Activated gamma-delta T cell (primary cell): ENCODE results near the gene SHCBP1L.
"Not testable (repeated sequence)": the region's sequence is repeated elsewhere in the genome, so short reads cannot be mapped to it uniquely, and the experiment has no call there.

Experiments used
- DNase-seq: peaks from one replicate; lab custom pipeline; 2025; lab: John Stamatoyannopoulos, UW

SHCBP1L gene

GRCh38 chr1:182965096-182965495 lies 12.1 kb upstream of the SHCBP1L start:
- no peak for DNase-seq

GRCh38 chr1:182962554-182963115 lies 9.7 kb upstream of the SHCBP1L start:
- DNase-seq = no peak

- no peak for DNase-seq
These were observed 7.1 kb upstream of the SHCBP1L start for GRCh38 chr1:182960046-182960445.

DNA sequence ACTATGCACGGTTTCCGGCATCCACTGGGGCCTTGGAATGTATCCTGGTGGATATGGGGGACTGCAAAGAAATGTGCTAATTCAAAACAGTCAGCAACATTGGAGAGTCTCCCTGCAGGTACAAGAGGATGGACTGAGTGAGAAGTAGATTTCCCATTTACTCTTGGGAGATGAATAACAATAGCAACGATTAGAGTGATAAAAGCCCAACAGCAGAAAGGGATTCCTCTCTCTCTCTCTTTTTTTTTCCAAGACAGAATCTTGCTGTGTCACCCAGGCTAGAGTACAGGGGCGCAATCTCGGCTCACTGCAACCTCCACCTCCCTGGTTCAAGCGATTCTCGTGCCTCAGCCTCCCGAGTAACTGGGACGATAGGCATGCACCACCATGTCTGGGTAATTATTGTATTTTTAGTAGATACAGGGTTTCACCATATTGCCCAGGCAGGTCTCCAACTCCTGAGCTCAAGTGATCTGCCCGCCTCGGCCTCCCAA lies 5.0 kb upstream of the SHCBP1L start:
- no peak for DNase-seq

DNA sequence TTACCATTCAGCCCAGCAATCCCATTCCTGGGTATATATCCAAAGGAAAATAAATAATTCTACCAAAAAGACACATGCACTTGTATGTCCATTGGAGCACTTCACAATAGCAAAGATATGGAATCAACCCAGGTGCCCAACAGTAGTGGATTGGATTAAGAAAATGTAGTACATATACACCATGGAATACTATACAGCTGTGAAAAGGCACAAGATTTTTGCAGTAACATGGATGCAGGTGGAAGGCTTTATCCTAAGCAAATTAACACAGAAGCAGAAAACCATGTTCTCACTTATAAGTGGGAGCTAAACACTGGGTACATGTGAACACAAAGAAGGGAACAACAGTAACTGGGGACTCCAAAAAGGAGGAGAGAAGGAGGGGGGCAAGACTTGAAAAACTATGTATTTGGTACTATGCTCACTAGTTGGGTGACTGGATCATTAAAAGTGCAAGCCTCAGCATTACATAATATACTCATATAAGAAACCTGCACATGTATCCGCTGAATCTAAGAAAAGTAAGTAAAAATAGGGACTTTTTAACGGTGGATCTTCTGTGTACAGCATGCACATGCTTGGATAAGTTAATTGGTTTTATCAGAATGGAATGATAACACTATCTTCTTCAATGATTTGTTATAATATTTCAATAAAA lies 3.9 kb upstream of the SHCBP1L start:
- no peak for DNase-seq

- no peak for DNase-seq
These were observed 2.9 kb upstream of the SHCBP1L start for GRCh38 chr1:182955596-182956588.

DNA sequence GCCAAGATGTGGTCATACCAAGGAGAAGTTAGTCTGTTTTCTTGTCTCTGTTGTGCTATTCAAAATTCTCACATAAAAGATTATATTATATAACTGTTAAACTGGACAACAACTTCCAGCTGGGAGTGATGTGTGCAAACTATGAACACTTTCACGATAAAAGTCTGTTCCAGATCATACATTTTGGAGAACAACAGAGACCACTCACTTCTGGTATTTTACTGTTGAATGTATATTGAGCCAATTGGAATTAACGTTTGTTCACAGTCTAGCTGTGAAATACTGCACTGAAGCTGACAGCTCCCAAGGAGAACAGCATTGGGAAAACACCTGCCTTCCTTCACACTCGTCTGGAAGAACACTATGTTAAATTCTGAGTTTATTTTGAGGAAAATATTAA lies 860 bp upstream of the SHCBP1L start:
- no peak for DNase-seq

GRCh38 chr1:182943336-182943735 lies 9.6 kb downstream of the SHCBP1L start:
- not testable (repeated sequence) for DNase-seq

DNA sequence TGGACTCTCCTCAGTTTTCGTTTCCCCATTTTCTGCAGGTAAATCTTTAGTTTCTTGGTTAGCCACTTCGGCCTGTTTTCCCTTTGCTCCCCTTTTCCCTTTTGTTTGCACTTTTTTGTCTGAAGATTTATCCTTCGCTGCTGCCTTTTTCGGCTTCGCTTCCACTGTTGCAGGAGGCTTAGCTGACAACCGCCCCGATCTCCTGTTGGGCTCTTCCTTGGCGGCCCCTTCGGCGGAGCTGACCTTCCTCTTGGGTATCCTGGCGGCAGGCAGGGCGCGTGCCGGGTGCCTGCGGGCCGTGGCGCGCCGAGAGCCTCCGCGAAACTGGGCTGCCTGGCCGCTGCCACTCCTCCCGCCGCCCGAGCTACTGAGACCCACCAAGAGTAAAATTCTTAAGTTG lies 10.8 kb downstream of the SHCBP1L start:
- DNase-seq = not testable (repeated sequence)

- no peak for DNase-seq
These were observed 13.6 kb downstream of the SHCBP1L start for GRCh38 chr1:182939413-182939812.

DNA sequence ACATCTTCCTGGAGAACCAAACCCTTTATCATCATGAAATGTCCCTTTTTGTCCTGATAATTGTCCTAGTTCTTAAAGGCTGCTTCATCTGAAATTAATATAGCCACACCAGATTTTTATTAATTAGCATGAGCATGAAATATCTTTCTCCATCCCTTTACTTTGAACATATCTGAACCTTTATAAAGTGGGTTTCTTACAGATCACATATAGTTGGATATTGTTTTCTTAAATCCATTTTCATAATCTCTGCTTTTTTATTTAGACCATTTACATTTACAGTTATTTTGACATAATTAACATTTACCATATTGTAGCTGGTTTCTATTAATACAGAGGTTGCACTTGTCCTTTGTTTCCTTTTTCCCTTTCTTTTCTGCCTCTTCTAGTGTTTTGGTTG lies 17.2 kb downstream of the SHCBP1L start:
- no peak for DNase-seq

GRCh38 chr1:182930985-182931384 lies 22.0 kb downstream of the SHCBP1L start:
- no peak for DNase-seq

DNA sequence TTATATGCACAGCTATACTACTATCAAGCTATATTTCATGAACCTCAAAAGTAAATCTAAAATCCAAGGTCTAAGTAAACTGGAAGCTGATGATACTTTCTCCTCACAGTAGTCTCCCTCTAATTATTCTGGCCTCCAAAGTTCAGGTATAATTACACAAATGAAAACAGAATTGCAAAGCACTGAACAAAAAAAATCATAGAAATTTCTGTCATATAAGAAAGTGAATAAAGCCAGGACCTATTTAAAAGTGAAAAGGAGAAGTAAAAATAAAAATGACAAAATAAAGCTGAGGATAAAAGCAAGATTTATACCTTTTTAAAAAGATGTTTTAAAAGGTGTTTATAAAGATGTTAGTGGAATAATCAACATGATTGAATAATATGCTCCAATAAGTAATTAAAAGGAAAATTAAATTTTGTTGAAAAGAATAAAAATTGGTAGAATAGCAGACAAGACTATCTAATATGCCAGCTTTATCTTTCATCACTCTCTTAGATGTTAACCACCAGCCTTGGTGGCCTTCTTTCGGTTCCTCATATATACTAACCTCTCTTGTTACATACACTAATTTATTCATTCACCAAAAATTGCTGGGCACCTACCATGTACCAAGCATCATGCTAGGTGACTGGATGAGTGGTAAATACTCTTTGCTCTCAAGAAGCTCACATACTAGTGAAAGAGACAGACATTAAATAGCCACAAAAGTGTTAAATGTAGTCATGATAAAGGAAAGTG lies 25.1 kb downstream of the SHCBP1L start:
- no peak for DNase-seq

DNA sequence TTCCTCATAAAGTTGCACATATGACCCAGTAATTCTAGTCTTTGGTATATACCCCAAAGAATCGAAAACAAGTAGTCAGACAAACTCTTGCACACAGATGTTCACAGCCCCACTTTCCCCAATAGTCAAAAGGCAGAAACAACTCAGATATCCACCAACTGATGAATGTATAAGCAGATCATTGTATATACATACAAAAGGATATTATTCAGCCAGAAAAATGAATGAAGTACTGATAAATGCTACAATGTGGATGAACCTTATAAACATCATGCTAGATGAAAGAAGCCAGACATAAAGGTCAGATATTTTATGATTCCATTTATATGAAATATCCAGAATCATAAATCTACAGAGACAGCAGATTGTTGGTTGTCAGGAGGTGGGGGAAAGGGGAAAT lies 27.3 kb downstream of the SHCBP1L start:
- no peak for DNase-seq

DNA sequence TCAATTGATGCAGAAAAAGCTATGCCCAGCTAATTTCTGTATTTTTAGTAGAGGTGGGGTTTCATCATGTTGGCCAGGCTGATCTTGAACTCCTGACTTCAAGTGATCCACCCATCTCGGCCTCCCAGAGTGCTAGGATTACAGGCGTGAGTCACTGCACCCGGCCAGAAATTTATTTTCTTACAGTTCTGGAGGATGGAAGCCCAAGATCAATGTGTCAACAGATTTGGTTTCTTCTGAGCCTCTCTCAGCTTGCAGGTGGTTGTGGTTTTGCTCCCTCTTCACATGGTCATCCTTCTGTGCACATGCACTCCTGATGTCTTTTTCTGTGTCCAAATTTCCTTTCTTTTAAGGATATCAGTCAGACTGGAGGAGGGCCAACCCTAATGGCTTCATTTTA lies 35.6 kb downstream of the SHCBP1L start:
- DNase-seq = no peak

- no peak for DNase-seq
These were observed 39.6 kb downstream of the SHCBP1L start for GRCh38 chr1:182913401-182913800.

DNA sequence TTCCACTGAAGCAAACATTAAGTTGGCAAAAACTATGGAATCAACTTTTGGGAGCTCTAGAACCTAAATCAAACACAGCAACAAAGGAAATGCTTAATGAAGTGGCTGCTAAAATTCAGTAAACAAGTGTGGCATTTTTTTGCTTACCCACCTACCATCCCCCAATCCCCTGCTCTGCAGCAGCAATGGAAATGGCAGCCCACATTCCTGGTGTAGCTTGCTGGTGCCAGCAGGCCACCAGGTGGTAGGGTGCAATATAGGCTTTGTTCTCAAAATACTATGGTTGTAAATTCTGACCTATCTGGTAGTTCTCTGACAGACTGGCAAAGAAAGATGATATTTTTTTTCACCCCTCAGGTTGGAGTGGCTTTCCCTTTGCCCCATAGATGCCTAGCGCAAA lies 42.8 kb downstream of the SHCBP1L start:
- DNase-seq = no peak

- DNase-seq = no peak
These were observed 43.4 kb downstream of the SHCBP1L start for GRCh38 chr1:182909578-182909977.

GRCh38 chr1:182905321-182905720 lies 47.6 kb downstream of the SHCBP1L start:
- no peak for DNase-seq

DNA sequence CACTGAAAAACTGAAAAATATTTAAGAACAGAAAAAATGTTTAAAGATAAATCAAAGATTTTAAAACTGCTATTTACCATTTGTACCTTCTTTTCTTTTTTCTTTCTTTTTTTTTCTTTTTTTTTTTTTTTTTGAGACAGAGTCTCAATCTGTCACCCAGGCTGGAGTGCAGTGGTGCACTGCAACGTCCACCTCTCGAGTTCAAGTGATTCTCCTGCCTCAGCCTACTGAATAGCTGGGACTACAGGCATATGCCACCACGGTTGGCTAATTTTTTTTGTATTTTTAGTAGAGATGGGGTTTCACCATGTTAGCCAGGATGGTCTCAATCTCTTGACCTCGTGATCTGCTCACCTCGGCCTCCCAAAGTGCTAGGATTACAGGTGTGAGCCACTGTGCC lies 51.0 kb downstream of the SHCBP1L start:
- not testable (repeated sequence) for DNase-seq

GRCh38 chr1:182897696-182898095 lies 55.3 kb downstream of the SHCBP1L start:
- DNase-seq = no peak
